SK-N-SH (cell line): ENCODE data around the gene MGAT1. TPM values are rescaled to one million over a fixed set of nuclear protein-coding genes. Genes with fewer than 3 reads are reported as not detected.

Experiments used
- CTCF ChIA-PET: fragments of 300-600, 350-600 bp; formaldehyde crosslinking; extraction: SDS; loops from one replicate; lab custom pipeline; 2021; lab: Yijun Ruan, JAX
- POLR2A ChIA-PET: fragments of 350-600 bp; sonication (Branson Sonifier 250); formaldehyde crosslinking; extraction: SDS; loops from one replicate; lab custom pipeline; 2020; ENCODE audit warnings: antibody characterized with exemption, inconsistent platforms; lab: Yijun Ruan, JAX
- DNase-seq: peaks from one replicate; pipeline ENCODE4 v3.0.0; 2012
- H2AFZ ChIP-seq: fragments of 200-600 bp; sonication (generic); 2 replicates; pipeline ENCODE4 v1.8.1; 2016; ENCODE audit warnings: antibody characterized with exemption, mild to moderate bottlenecking, low read depth
- H3F3A ChIP-seq: fragments of 200-600 bp; sonication (generic); replicated peaks from 2 replicates; pipeline ENCODE3; 2016; ENCODE audit warnings: antibody characterized with exemption, mild to moderate bottlenecking; ENCODE audit not compliant: insufficient read depth
- H3K27ac ChIP-seq, 2 experiments: fragments of 200-500 bp in 1 of 2; fragments of 200-600 bp in 1 of 2; sonication (Bioruptor generic) in 1 of 2; sonication (generic), shearing (Covaris generic) in 1 of 2; 2 replicates each; pipeline versions ENCODE4 v1.5.1 to v1.6.1; 2014 to 2016; ENCODE audit warnings: low read depth in 2 of 2, inconsistent platforms in 1 of 2, low read length in 1 of 2, mild to moderate bottlenecking in 1 of 2, mixed read lengths in 1 of 2
- H3K27me3 ChIP-seq: fragments of 200-600 bp; sonication (generic), shearing (Covaris generic); 2 replicates; pipeline ENCODE4 v1.6.1; 2016; ENCODE audit warnings: mixed run types; ENCODE audit not compliant: insufficient read depth
- H3K36me3 ChIP-seq, 2 experiments: fragments of 200-500 bp in 1 of 2; fragments of 200-600 bp in 1 of 2; sonication (Bioruptor generic) in 1 of 2; sonication (generic) in 1 of 2; replicated peaks in 1 of 2; 2 replicates each; pipeline versions ENCODE3 to v1.5.1; 2014 to 2016; ENCODE audit warnings: low read length in 1 of 2, mild to moderate bottlenecking in 1 of 2; ENCODE audit not compliant: insufficient read depth in 2 of 2, control insufficient read depth in 1 of 2
- H3K4me1 ChIP-seq, 2 experiments: fragments of 200-500 bp in 1 of 2; fragments of 200-600 bp in 1 of 2; sonication (Bioruptor generic) in 1 of 2; sonication (generic), shearing (Covaris generic) in 1 of 2; 2 replicates each; pipeline versions ENCODE4 v1.5.1 to v1.6.1; 2014 to 2016; ENCODE audit warnings: low read depth in 1 of 2, low read length in 1 of 2, mixed run types in 1 of 2; ENCODE audit not compliant: insufficient read depth in 2 of 2, control insufficient read depth in 1 of 2
- H3K4me2 ChIP-seq: fragments of 200-600 bp; sonication (generic), shearing (Covaris generic); 2 replicates; pipeline ENCODE4 v1.6.1; 2017; ENCODE audit warnings: mixed run types
- H3K4me3 ChIP-seq, 2 experiments: fragments of 200-500 bp in 1 of 2; fragments of 200-600 bp in 1 of 2; sonication (Bioruptor generic) in 1 of 2; sonication (generic), shearing (Covaris generic) in 1 of 2; 2 replicates each; pipeline versions ENCODE4 v1.5.1 to v1.8.1; 2014 to 2016; ENCODE audit warnings: low read depth in 2 of 2, inconsistent platforms in 1 of 2, low read length in 1 of 2, mild to moderate bottlenecking in 1 of 2, mixed read lengths in 1 of 2, moderate library complexity in 1 of 2
- H3K79me2 ChIP-seq: fragments of 200-600 bp; sonication (generic); 2 replicates; pipeline ENCODE4 v1.8.1; 2017; ENCODE audit warnings: mild to moderate bottlenecking; ENCODE audit not compliant: insufficient read depth
- H3K9ac ChIP-seq: fragments of 200-600 bp; sonication (generic); 2 replicates; pipeline ENCODE4 v1.6.1; 2017; ENCODE audit warnings: mixed run types
- H3K9me2 ChIP-seq: fragments of 200-600 bp; sonication (generic); 2 replicates; pipeline ENCODE4 v1.6.1; 2017; ENCODE audit warnings: mixed run types
- H3K9me3 ChIP-seq: fragments of 200-600 bp; sonication (generic); 2 replicates; pipeline ENCODE4 v1.6.1; 2017; ENCODE audit warnings: mixed run types, mild to moderate bottlenecking, moderate library complexity
- H4K20me1 ChIP-seq: fragments of 200-600 bp; sonication (generic); 2 replicates; pipeline ENCODE4 v1.6.1; 2017; ENCODE audit warnings: mild to moderate bottlenecking, mixed run types; ENCODE audit not compliant: insufficient read depth
- ELF1 ChIP-seq: IDR thresholded peaks from 2 replicates; pipeline ENCODE4 v1.4.0; 2012
- EP300 ChIP-seq, 2 experiments: IDR thresholded peaks; 2 replicates each; pipeline versions ENCODE4 v1.4.0 to v1.6.1; 2012; ENCODE audit warnings: borderline replicate concordance in 1 of 2, low read depth in 1 of 2, low read length in 1 of 2
- FOSL2 ChIP-seq: IDR thresholded peaks from 2 replicates; pipeline ENCODE4 v1.4.0; 2012; ENCODE audit warnings: low read depth, mild to moderate bottlenecking, moderate library complexity, borderline replicate concordance
- JUND ChIP-seq: IDR thresholded peaks from 2 replicates; pipeline ENCODE4 v1.4.0; 2012
- MXI1 ChIP-seq: IDR thresholded peaks from 2 replicates; pipeline ENCODE4 v1.6.1; 2012; ENCODE audit warnings: mild to moderate bottlenecking, low read depth, low read length, improper control_type of control experiment
- NFIC ChIP-seq: IDR thresholded peaks from 2 replicates; pipeline ENCODE4 v1.4.0; 2012; ENCODE audit warnings: borderline replicate concordance
- NRF1 ChIP-seq: IDR thresholded peaks from 2 replicates; pipeline ENCODE4 v1.6.1; 2012; ENCODE audit warnings: low read depth, mild to moderate bottlenecking, low read length
- POLR2AphosphoS5 ChIP-seq: IDR thresholded peaks from 2 replicates; pipeline ENCODE4 v1.6.1; 2012; ENCODE audit warnings: low read depth, low read length
- RFX5 ChIP-seq: IDR thresholded peaks from 2 replicates; pipeline ENCODE4 v1.6.1; 2012; ENCODE audit warnings: mild to moderate bottlenecking, improper control_type of control experiment, low read length
- SMC3 ChIP-seq: IDR thresholded peaks from 2 replicates; pipeline ENCODE4 v1.6.1; 2012; ENCODE audit warnings: low read depth, low read length, improper control_type of control experiment
- whole genome bisulfite sequencing: methylation state at CpG from one replicate; pipeline ENCODE4 v1.1.6; 2017; ENCODE audit warnings: low lambda C conversion rate; 5-methylcytosine and 5-hydroxymethylcytosine counted together
- polyA plus RNA-seq, 3 experiments: library from polyadenylated mRNA; depleted of rRNA; stranded (reverse); fragments of >200 nt; gene quantifications; 2 replicates each; pipeline ENCODE4 v1.2.3, GENCODE V29; 2012
- TF ChIP-seq, protein P1 (sequence below): fragments of 200-600 bp; sonication (generic); IDR thresholded peaks from 2 replicates; pipeline ENCODE4 v1.6.1; 2017; ENCODE audit warnings: antibody characterized with exemption, mild to moderate bottlenecking, moderate library complexity

MGAT1 gene
- polyA plus RNA-seq, 1 of the 3 experiments (the other 2 are of a cell fraction) = 47.3 TPM

DNA sequence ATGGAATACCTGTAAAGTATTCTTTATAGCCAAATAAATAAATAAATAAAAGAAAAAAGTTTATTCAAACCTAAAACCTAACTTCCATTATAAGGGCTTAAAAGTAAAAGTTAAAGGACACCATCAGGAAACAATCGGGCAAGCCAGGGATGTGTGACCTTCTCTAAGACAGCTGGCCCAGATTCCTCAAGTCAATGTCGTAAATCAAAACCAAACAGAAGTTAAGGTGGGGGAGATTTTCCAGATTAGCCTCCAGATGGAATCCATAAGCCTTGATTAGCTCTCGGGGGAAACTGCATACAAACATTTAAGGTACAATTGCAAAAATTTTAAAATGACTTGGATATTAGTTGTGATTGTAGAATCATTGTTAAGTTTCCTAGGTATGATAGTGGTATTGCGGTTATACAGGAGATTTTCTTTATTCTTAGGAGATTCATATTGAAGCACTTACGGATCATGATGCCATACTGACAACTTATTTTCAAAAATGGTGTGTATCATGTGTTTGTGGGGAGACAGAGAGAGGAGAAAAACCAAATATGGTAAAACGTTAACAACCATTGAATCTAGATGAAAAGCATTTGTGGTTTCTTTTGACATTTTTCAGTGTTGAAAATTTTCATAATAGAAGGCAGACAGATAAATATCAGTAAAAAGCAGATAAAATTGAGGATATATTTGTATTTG lies 21.5 kb upstream of the MGAT1 start:
- Histone ChIP-seq H3K36me3 (peaks cover 0 to 2% of the 10 kb centered on the region in 2 experiments), H4K20me1 (no peaks in the 10 kb centered on the region), H3K9me3 (no peaks in the 10 kb centered on the region), H3K27me3 (no peaks in the 10 kb centered on the region), H3F3A (peaks cover 9% of the 10 kb centered on the region), H3K9me2 (no peaks in the 10 kb centered on the region), H3K4me1 (0 out of 4 replicates have a peak, but pooled peaks cover 0 to 5% of the 10 kb centered on the region in 2 experiments), H3K79me2 (no peaks in the 10 kb centered on the region), H3K9ac (no peak overlapping the region), H3K4me3 (no peak overlapping the region), H2AFZ (no peak overlapping the region), H3K4me2 (no peak overlapping the region), H3K27ac (no peak overlapping the region)
- TF ChIP-seq EP300 (IDR thresholded peaks at IDR 0.05; ENCODE audit: borderline replicate concordance in 1 of 2, low read depth in 1 of 2, low read length in 1 of 2) (no peak), ELF1 (no peak), NFIC (no peak), SMC3 (no peak), POLR2AphosphoS5 (no peak), NRF1 (no peak)
- TF ChIP-seq, protein P1, sequence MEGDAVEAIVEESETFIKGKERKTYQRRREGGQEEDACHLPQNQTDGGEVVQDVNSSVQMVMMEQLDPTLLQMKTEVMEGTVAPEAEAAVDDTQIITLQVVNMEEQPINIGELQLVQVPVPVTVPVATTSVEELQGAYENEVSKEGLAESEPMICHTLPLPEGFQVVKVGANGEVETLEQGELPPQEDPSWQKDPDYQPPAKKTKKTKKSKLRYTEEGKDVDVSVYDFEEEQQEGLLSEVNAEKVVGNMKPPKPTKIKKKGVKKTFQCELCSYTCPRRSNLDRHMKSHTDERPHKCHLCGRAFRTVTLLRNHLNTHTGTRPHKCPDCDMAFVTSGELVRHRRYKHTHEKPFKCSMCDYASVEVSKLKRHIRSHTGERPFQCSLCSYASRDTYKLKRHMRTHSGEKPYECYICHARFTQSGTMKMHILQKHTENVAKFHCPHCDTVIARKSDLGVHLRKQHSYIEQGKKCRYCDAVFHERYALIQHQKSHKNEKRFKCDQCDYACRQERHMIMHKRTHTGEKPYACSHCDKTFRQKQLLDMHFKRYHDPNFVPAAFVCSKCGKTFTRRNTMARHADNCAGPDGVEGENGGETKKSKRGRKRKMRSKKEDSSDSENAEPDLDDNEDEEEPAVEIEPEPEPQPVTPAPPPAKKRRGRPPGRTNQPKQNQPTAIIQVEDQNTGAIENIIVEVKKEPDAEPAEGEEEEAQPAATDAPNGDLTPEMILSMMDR = no peak
- 80% methylated on average over 6 of the region's 6 CpGs for WGBS
- no peak for DNase-seq
- ChIA-PET POLR2A (interaction anchor here (1.0 kb wide), 1 partner anchor 8 kb away, joined by 4 read pairs; no protein-coding TSS in a partner anchor), CTCF (interaction anchor here (1.1 to 1.5 kb wide), 2 partner anchors 16 to 45 kb away, joined by 4 to 5 read pairs; no protein-coding TSS in a partner anchor)

DNA sequence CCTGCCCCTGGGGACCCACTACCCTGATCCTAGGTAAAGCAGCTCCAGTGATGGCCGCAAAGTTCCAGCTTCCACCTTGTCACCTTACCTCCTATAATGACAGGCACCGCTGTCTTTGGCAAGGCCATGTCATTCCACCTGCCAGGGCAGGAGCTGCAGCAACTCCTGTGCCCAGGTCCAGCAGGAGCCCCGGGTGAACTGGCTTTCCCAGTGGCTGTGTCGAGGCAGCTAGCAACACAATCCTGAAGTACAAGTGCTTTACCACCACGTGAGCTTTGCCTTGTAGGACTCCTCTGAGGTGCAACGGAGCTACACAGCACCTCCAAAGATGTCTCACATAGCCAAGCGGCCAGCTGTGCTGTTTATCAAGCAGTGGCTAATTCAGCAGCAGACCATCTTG lies 20.7 kb upstream of the MGAT1 start:
- DNase-seq = no peak
- H3K4me2 ChIP-seq = no peak overlapping the region
- H2AFZ ChIP-seq = no peak overlapping the region
- H3K27me3 ChIP-seq = no peaks in the 10 kb centered on the region
- ChIA-PET CTCF (interaction anchor here (1.1 kb wide), 1 partner anchor 15 kb away, joined by 4 read pairs; no protein-coding TSS in a partner anchor), POLR2A (interaction anchor here (1.0 kb wide), 1 partner anchor 8 kb away, joined by 4 read pairs; no protein-coding TSS in a partner anchor)
- no peaks in the 10 kb centered on the region for H3K9me2 ChIP-seq
- H3K4me3 ChIP-seq = no peak overlapping the region
- 66% methylated on average over 7 of the region's 7 CpGs for WGBS
- no peak for TF ChIP-seq POLR2AphosphoS5
- TF ChIP-seq MXI1 = no peak
- no peak for TF ChIP-seq NRF1
- TF ChIP-seq RFX5 = no peak
- TF ChIP-seq EP300 (IDR thresholded peaks at IDR 0.05; ENCODE audit: borderline replicate concordance in 1 of 2, low read depth in 1 of 2, low read length in 1 of 2) = no peak
- no peak for TF ChIP-seq FOSL2
- TF ChIP-seq JUND = no peak
- TF ChIP-seq, protein P1 = no peak
- no peak overlapping the region for H3K9ac ChIP-seq
- H4K20me1 ChIP-seq = no peaks in the 10 kb centered on the region
- H3K36me3 ChIP-seq = no peaks in the 10 kb centered on the region
- no peaks in the 10 kb centered on the region for H3K79me2 ChIP-seq
- H3K27ac ChIP-seq = no peak overlapping the region
- no peaks in the 10 kb centered on the region for H3K9me3 ChIP-seq
- peaks cover 9% of the 10 kb centered on the region for H3F3A ChIP-seq
- H3K4me1 ChIP-seq = 0 out of 4 replicates have a peak, but pooled peaks cover 0 to 5% of the 10 kb centered on the region in 2 experiments
